SJSA1 (cell line): ENCODE data around the gene TOMM20L. TPM values are rescaled to one million over a fixed set of nuclear protein-coding genes. Genes with fewer than 3 reads are reported as not detected.
A peak's percentile ranks its signal among the peaks of the same experiment; 100 is the strongest.
"Not testable (repeated sequence)": the region's sequence is repeated elsewhere in the genome, so short reads cannot be mapped to it uniquely, and the experiment has no call there.

Experiments
- DNase-seq, 2 experiments: peaks; one replicate each; pipeline ENCODE4 v3.0.0-alpha.2; 2015 to 2020; ENCODE audit warnings: low spot score in 2 of 2, low read depth in 1 of 2
- H3K27ac ChIP-seq: fragments of 250-450 bp; sonication (Bioruptor Pico); 2 replicates; pipeline ENCODE4 v1.5.1; 2020; ENCODE audit warnings: mild to moderate bottlenecking, moderate library complexity
- H3K27me3 ChIP-seq: fragments of 250-450 bp; sonication (Bioruptor Pico); replicated peaks from 2 replicates; pipeline ENCODE4 v1.5.1; 2020; ENCODE audit warnings: mild to moderate bottlenecking, moderate library complexity
- H3K36me3 ChIP-seq: fragments of 250-450 bp; sonication (Bioruptor Pico); 2 replicates; pipeline ENCODE4 v1.5.1; 2020; ENCODE audit warnings: mild to moderate bottlenecking
- H3K4me1 ChIP-seq: fragments of 250-450 bp; sonication (Bioruptor Pico); replicated peaks from 2 replicates; pipeline ENCODE4 v1.6.1; 2021; ENCODE audit warnings: mild to moderate bottlenecking
- H3K4me3 ChIP-seq: fragments of 250-450 bp; sonication (Bioruptor Pico); 2 replicates; pipeline ENCODE4 v1.5.1; 2020; ENCODE audit warnings: mild to moderate bottlenecking
- H3K9me3 ChIP-seq: fragments of 250-450 bp; sonication (Bioruptor Pico); replicated peaks from 2 replicates; pipeline ENCODE4 v1.5.1; 2020; ENCODE audit warnings: mild to moderate bottlenecking
- total RNA-seq: library from RNA; depleted of rRNA; stranded (reverse); fragments of >200 nt; shearing (Covaris generic); gene quantifications from 2 replicates; pipeline ENCODE4 v1.2.3, GENCODE V29; 2014

The TOMM20L gene
- total RNA-seq, 1 experiment from 2014 or later, result not detected

DNA sequence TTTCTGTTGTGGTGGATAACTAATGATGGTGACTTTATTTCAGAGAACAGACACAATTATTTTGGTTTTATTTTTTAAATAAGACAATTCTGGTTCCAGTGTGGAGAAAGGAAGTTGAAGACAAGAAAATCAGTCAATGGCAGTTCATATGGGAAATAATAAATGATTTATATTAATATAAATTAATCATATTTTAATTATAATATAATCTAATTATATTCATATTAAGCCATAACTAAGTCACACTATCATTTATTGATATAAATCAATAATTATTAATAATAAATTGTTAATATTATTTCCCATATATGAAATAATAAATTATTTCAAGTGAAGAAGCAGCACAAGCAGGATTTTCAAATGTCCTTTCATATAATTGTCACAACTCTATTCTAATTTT, 2.8 kb downstream of the TOMM20L start:
- no peak for DNase-seq
- Histone ChIP-seq H3K27me3 (no peaks in the 10 kb centered on the region), H3K9me3 (no peaks in the 10 kb centered on the region), H3K4me3 (no peak overlapping the region), H3K27ac (no peak overlapping the region), H3K36me3 (no peaks in the 10 kb centered on the region), H3K4me1 (peaks cover 14% of the 10 kb centered on the region)

DNA sequence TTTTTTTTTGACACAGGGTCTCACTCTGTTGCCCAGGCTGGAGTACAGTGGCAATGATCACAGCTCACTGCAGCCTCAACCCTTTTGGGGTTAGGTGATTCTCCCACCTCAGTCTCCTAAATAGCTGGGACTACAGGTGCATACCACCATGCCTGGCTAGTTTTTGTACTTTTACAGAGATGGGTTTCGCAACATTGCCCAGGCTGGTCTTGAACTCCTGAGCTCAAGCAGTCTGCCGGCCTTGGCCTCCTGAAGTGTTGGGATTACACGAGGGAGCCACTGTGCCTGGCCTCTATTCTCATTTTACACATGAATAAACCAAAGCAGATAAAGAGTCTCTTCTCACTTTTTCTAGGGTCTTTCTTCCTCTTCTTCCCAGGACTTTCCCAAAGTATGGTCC, 3.2 kb downstream of the TOMM20L start:
- Histone ChIP-seq H3K9me3 (no peaks in the 10 kb centered on the region), H3K27me3 (no peaks in the 10 kb centered on the region), H3K4me1 (peaks cover 14% of the 10 kb centered on the region), H3K27ac (no peak overlapping the region), H3K36me3 (no peaks in the 10 kb centered on the region), H3K4me3 (no peak overlapping the region)
- DNase-seq, result no peak

DNA sequence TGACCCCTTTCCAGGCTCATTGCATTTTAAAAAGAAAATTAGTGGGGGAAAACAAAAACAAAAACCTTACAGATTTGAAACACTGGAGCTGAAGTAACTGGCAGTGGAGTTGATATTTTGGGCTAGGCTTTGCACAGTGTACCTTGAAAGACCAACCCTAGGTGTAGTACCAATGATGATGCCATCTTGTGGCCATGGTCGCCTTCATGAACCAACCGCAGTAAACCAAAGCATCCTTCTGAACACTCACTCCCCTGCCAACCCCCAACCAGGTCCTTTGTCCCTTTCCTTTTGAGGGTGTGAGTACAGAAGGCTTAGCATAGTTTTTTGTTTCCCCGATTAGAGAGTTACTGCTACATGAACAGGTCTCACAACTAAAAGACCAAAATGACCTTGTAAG, 5.9 kb downstream of the TOMM20L start:
- H3K27ac ChIP-seq, result no peak overlapping the region
- no peaks in the 10 kb centered on the region for H3K27me3 ChIP-seq
- no peaks in the 10 kb centered on the region for H3K4me1 ChIP-seq
- no peak for DNase-seq
- no peaks in the 10 kb centered on the region for H3K36me3 ChIP-seq
- no peak overlapping the region for H3K4me3 ChIP-seq
- H3K9me3 ChIP-seq, result no peaks in the 10 kb centered on the region

GRCh38 chr14:58408681-58409215, 13.0 kb downstream of the TOMM20L start:
- Histone ChIP-seq H3K4me3 (no peak overlapping the region), H3K27ac (no peak overlapping the region), H3K36me3 (peaks cover 52% of the 10 kb centered on the region), H3K27me3 (no peaks in the 10 kb centered on the region), H3K4me1 (no peaks in the 10 kb centered on the region), H3K9me3 (no peaks in the 10 kb centered on the region)
- DNase-seq, result no peak

DNA sequence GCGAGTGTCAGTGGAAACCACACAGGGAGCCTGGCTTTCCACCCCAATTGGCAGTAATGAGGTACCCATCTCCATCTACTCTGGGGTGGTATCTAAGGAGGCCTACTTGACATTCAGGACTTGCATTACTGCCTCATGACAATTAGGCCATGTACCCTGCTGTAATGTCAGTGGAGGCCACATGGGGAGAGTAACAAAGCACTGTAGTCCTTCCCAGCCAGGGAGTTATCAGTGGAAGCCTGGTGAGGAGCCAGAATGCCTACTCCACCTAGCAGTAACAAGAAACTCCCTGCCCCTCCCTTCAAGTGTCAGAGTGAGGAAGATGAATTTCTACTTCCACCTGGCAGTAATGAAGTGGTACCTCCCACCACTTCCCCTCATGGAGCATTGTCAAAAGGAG, 19.1 kb downstream of the TOMM20L start:
- no peak for DNase-seq
- peaks cover 60% of the 10 kb centered on the region for H3K36me3 ChIP-seq
- H3K27ac ChIP-seq, result no peak overlapping the region
- H3K27me3 ChIP-seq, result no peaks in the 10 kb centered on the region
- no peaks in the 10 kb centered on the region for H3K4me1 ChIP-seq
- H3K9me3 ChIP-seq, result no peaks in the 10 kb centered on the region
- no peak overlapping the region for H3K4me3 ChIP-seq

DNA sequence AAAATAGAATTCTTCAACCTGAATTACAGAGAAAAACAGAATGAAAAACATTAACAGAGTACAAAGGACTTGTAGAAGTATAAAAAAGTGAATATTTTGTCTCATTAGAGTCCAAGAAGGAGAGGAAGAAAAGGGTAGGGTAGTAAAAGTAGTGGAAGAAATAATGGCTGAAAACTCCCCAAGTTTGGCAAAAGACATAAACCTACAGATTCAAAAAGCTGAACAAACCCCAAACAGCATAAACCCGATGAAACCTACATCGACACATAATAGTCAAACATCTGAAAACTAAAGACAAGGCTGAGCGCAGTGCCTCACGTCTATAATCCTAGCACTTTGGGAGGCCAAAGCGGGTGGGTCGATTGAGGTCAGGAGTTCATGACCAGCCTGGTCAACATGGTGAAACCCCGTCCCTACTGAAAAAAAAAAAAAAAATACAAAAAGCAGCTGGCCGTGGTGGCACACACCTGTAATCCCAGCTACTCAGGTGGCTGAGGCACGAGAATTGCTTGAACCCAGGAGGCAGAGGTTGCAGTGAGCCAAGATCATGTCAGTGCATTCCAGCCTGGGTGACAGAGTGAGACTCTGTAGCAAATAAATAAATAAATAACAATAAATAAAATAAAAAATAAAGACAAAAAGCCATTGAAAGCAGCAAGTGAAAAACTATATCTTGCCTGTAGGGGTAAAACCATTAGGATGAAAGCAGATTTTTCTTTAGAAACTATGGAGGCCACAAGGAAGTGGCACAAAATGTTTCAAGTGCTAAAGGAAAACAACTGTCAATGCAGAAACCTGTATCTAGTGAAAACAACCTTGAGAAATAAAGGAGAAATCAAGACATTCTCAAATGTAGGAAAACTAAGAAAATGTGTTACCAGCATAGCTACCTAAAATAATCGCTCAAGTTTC, 20.2 kb downstream of the TOMM20L start:
- Histone ChIP-seq H3K9me3 (no peaks in the 10 kb centered on the region), H3K4me3 (no peak overlapping the region), H3K27me3 (no peaks in the 10 kb centered on the region), H3K27ac (no peak overlapping the region), H3K36me3 (peaks cover 52% of the 10 kb centered on the region), H3K4me1 (no peaks in the 10 kb centered on the region)
- no peak for DNase-seq

GRCh38 chr14:58416934-58417333, 21.2 kb downstream of the TOMM20L start:
- H3K9me3 ChIP-seq, H3K27ac ChIP-seq, H3K4me1 ChIP-seq, DNase-seq, H3K27me3 ChIP-seq, H3K4me3 ChIP-seq: not testable (repeated sequence)
- H3K36me3 ChIP-seq, result peaks cover 54% of the 10 kb centered on the region

GRCh38 chr14:58426670-58427280, 31.0 kb downstream of the TOMM20L start:
- H3K27me3 ChIP-seq, result no peaks in the 10 kb centered on the region
- H3K27ac ChIP-seq, result peak overlapping the region; percentile 99
- peak; percentile 2 to 60 for DNase-seq
- no peaks in the 10 kb centered on the region for H3K9me3 ChIP-seq
- peaks cover 28% of the 10 kb centered on the region for H3K36me3 ChIP-seq
- peaks cover 15% of the 10 kb centered on the region for H3K4me1 ChIP-seq
- H3K4me3 ChIP-seq, result peak overlapping the region; percentile 59

DNA sequence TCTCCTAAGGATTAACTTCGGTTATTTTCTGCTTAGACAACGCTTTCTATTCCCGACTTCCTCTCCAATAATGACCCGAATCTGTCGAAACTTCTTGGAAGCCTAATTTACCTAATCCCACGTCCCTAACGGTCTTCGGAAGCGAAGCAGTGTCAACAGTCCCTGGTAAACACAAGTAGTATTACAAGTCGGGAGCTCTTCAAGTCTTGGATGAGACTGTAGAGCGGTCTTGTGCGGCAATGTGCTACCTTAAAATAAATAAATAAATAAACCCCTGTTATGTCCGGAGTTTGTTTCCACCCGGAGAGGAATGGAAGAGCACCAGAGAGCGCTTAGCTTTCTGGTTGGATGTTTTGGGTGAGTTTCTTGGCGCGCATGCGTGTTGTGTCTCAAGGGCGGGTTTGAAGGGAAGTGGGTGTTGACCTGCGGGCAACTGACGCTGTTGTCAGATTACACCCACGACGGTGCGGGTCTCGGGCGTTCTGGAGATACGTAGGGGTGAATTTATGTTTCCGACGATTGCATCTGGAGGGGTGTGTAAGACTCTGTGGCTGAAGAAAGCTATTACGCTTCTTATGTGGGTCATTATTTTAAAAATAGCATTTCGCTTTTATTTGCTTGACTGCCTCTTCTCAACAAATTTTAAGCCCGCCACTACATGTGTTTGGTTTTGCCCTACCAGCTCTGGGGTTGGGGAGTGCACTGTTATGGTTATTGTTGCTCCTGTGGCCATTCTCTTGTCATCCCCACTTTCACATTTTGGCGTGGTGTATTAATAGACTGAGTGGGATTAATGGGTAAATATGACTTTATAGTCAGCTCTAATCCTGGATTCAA, 31.8 kb downstream of the TOMM20L start, which contains the start of the genes KIAA0586 and TIMM9:
KIAA0586 (plus strand) TSS at position 439 of the 837 bp plus-strand sequence. CDS start 546 bp downstream, outside the sequence.
TIMM9 (minus strand) TSS at position 251 of the 837 bp plus-strand sequence. CDS start 15,586 bp downstream, outside the sequence.
- Histone ChIP-seq H3K9me3 (no peaks in the 10 kb centered on the region), H3K4me1 (peaks cover 15% of the 10 kb centered on the region), H3K27ac (peak within 1 kb of the TSS; percentile 99), H3K27me3 (no peaks in the 10 kb centered on the region), H3K4me3 (peak within 1 kb of the TSS; percentile 59), H3K36me3 (peaks cover 35% of the 10 kb centered on the region)
- DNase-seq, result peak; percentile 93 to 96

DNA sequence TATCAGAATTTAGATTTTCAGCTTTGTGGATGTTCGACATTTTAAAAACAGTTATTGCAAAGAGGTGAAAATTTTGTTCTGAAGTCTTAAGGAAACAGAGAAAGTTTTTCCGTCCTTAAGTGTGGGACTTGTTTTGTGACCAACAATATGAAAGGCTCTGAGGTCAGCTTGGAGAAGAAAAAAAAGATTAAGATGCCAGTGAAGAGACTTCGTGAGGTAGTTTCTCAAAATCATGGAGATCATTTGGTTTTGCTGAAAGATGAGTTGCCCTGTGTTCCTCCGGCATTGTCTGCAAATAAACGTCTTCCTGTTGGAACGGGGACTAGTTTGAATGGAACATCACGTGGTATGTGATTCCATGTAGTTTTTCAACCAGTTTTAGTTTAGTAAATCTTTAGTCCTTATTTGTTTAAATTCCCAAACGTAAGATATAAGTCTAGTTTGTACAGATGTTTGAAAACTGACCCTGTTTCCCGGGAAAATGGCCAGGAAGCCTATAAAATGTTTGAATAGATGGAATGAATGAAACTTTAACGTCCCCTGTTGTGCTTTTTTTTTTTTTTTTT, 32.5 kb downstream of the TOMM20L start:
- peak overlapping the region; percentile 99 for H3K27ac ChIP-seq
- peak in 1 of 2 experiments; percentile 56 for DNase-seq

GRCh38 chr14:58430156-58430555, 34.4 kb downstream of the TOMM20L start:
- peaks cover 46% of the 10 kb centered on the region for H3K36me3 ChIP-seq
- H3K4me3 ChIP-seq, result no peak overlapping the region
- DNase-seq, result no peak
- H3K27ac ChIP-seq, result no peak overlapping the region
- H3K9me3 ChIP-seq, result no peaks in the 10 kb centered on the region
- peaks cover 15% of the 10 kb centered on the region for H3K4me1 ChIP-seq
- H3K27me3 ChIP-seq, result no peaks in the 10 kb centered on the region

More for the DNA sequence above, 32.5 kb downstream of the TOMM20L start:
- Histone ChIP-seq H3K9me3 (no peaks in the 10 kb centered on the region), H3K4me1 (peaks cover 15% of the 10 kb centered on the region), H3K4me3 (peak overlapping the region; percentile 59), H3K36me3 (peaks cover 38% of the 10 kb centered on the region), H3K27me3 (no peaks in the 10 kb centered on the region)

GRCh38 chr14:58439476-58439875, 43.7 kb downstream of the TOMM20L start:
- H3K4me1 ChIP-seq, result no peaks in the 10 kb centered on the region
- H3K27ac ChIP-seq, result no peak overlapping the region
- DNase-seq, result no peak
- no peaks in the 10 kb centered on the region for H3K27me3 ChIP-seq
- H3K36me3 ChIP-seq, result peaks cover 41% of the 10 kb centered on the region
- no peaks in the 10 kb centered on the region for H3K9me3 ChIP-seq
- H3K4me3 ChIP-seq, result no peak overlapping the region

GRCh38 chr14:58444627-58445026, 48.9 kb downstream of the TOMM20L start:
- DNase-seq, result no peak
- Histone ChIP-seq H3K4me3 (no peak overlapping the region), H3K36me3 (peaks cover 32% of the 10 kb centered on the region)

More at GRCh38 chr14:58444627-58445026, 48.9 kb downstream of the TOMM20L start:
- H3K9me3 ChIP-seq, result no peaks in the 10 kb centered on the region
- no peaks in the 10 kb centered on the region for H3K4me1 ChIP-seq
- no peak overlapping the region for H3K27ac ChIP-seq
- H3K27me3 ChIP-seq, result no peaks in the 10 kb centered on the region
